HepG2 (cell line): ENCODE results near the gene HIF1AN. TPM values are rescaled to one million over a fixed set of nuclear protein-coding genes. Genes with fewer than 3 reads are reported as not detected.

Experiments used
- ELF1 ChIP-seq: sonication (generic); formaldehyde crosslinking; IDR thresholded peaks from 2 replicates; pipeline ENCODE4 v1.4.0; 2020; ENCODE audit warnings: missing genetic modification reagents
- HNRNPH1 ChIP-seq: fragments of 200-400 bp; formaldehyde crosslinking; optimal IDR thresholded peaks from 2 replicates; pipeline ENCODE3; 2017; ENCODE audit warnings: mild to moderate bottlenecking, low read depth, low read length
- ONECUT2 ChIP-seq: sonication (generic); formaldehyde crosslinking; IDR thresholded peaks from 2 replicates; pipeline ENCODE4 v1.4.0; 2020; ENCODE audit warnings: missing genetic modification reagents
- SIN3B ChIP-seq: fragments of 150-350 bp; IDR thresholded peaks from 2 replicates; pipeline ENCODE4 v1.6.1; 2014; ENCODE audit warnings: low read length
- SOX13 ChIP-seq, 3 experiments: fragments of 450-650 bp in 1 of 3; sonication (generic) in 1 of 3; formaldehyde crosslinking in 1 of 3; IDR thresholded peaks in 2 of 3; conservative IDR thresholded peaks in 1 of 3; 2 replicates each; pipeline versions ENCODE4 v1.5.0 to v1.6.1; 2016 to 2020; ENCODE audit warnings: antibody characterized with exemption in 1 of 3, mild to moderate bottlenecking in 1 of 3, missing compliant biosample characterization in 1 of 3, missing genetic modification reagents in 1 of 3, moderate library complexity in 1 of 3
- THAP8 ChIP-seq: sonication (generic); formaldehyde crosslinking; IDR thresholded peaks from 2 replicates; pipeline ENCODE4 v1.5.1; 2020; ENCODE audit warnings: missing genetic modification reagents, mild to moderate bottlenecking, borderline replicate concordance
- ZBTB26 ChIP-seq: IDR thresholded peaks from 2 replicates; pipeline ENCODE4 v1.6.1; 2016; ENCODE audit warnings: missing compliant biosample characterization, missing genetic modification reagents, borderline replicate concordance
- ZNF337 ChIP-seq: sonication (generic); formaldehyde crosslinking; IDR thresholded peaks from 2 replicates; pipeline ENCODE4 v1.5.1; 2020; ENCODE audit warnings: missing genetic modification reagents, low read depth, mild to moderate bottlenecking, borderline replicate concordance
- ZNF350 ChIP-seq: sonication (generic); formaldehyde crosslinking; IDR thresholded peaks from 2 replicates; pipeline ENCODE4 v1.4.0; 2020; ENCODE audit warnings: mild to moderate bottlenecking, low read depth, missing genetic modification reagents, borderline replicate concordance
- ZNF557 ChIP-seq: sonication (generic); formaldehyde crosslinking; IDR thresholded peaks from 2 replicates; pipeline ENCODE4 v1.4.0; 2020; ENCODE audit warnings: missing genetic modification reagents
- ZNF672 ChIP-seq: sonication (generic); formaldehyde crosslinking; IDR thresholded peaks from 2 replicates; pipeline ENCODE4 v1.8.1; 2022; ENCODE audit warnings: missing genetic modification reagents
- ZNF773 ChIP-seq: sonication (generic); formaldehyde crosslinking; IDR thresholded peaks from 2 replicates; pipeline ENCODE4 v1.4.0; 2020; ENCODE audit warnings: missing genetic modification reagents, borderline replicate concordance
- ZZZ3 ChIP-seq: sonication (generic); formaldehyde crosslinking; IDR thresholded peaks from 2 replicates; pipeline ENCODE4 v1.4.0; 2020; ENCODE audit warnings: missing genetic modification reagents, mild to moderate bottlenecking, borderline replicate concordance
- polyA plus RNA-seq, 8 experiments: library from polyadenylated mRNA; depleted of rRNA in 3 of 8; stranded (reverse) in 7 of 8; unstranded in 1 of 8; fragments of >200 nt; fragmentation: Illumina TruSeq in 4 of 8; extraction: Trizol in 4 of 8; gene quantifications; 2 replicates each; pipeline versions ENCODE4 v1.2.1 to v1.2.3, GENCODE V29; 2011 to 2016; ENCODE audit warnings: low read depth in 4 of 8, missing spikeins in 1 of 8, mixed read lengths in 1 of 8; ENCODE audit not compliant: insufficient read depth in 1 of 8
- total RNA-seq, 5 experiments: library from RNA; depleted of rRNA; stranded (reverse); fragments of >200 nt; fragmentation: Illumina TruSeq; extraction: Trizol; gene quantifications; 2 replicates each; pipeline ENCODE4 v1.2.3, GENCODE V29; 2016; ENCODE audit warnings: low read depth in 1 of 5
- TF ChIP-seq, protein P1 (sequence below): sonication (generic); formaldehyde crosslinking; IDR thresholded peaks from 2 replicates; pipeline ENCODE4 v1.5.0; 2020; ENCODE audit warnings: mild to moderate bottlenecking, missing genetic modification reagents, borderline replicate concordance
- TF ChIP-seq, protein P2 (sequence below): sonication (generic); formaldehyde crosslinking; IDR thresholded peaks from 2 replicates; pipeline ENCODE4 v1.5.0; 2020; ENCODE audit warnings: mild to moderate bottlenecking, missing genetic modification reagents

Gene HIF1AN
- total and polyA plus RNA-seq, 2 of the 13 experiments (the other 11 are each of a cell fraction or from before 2014, with no cell fraction given): 8.6 to 10.7 TPM

- TF ChIP-seq, protein P1, sequence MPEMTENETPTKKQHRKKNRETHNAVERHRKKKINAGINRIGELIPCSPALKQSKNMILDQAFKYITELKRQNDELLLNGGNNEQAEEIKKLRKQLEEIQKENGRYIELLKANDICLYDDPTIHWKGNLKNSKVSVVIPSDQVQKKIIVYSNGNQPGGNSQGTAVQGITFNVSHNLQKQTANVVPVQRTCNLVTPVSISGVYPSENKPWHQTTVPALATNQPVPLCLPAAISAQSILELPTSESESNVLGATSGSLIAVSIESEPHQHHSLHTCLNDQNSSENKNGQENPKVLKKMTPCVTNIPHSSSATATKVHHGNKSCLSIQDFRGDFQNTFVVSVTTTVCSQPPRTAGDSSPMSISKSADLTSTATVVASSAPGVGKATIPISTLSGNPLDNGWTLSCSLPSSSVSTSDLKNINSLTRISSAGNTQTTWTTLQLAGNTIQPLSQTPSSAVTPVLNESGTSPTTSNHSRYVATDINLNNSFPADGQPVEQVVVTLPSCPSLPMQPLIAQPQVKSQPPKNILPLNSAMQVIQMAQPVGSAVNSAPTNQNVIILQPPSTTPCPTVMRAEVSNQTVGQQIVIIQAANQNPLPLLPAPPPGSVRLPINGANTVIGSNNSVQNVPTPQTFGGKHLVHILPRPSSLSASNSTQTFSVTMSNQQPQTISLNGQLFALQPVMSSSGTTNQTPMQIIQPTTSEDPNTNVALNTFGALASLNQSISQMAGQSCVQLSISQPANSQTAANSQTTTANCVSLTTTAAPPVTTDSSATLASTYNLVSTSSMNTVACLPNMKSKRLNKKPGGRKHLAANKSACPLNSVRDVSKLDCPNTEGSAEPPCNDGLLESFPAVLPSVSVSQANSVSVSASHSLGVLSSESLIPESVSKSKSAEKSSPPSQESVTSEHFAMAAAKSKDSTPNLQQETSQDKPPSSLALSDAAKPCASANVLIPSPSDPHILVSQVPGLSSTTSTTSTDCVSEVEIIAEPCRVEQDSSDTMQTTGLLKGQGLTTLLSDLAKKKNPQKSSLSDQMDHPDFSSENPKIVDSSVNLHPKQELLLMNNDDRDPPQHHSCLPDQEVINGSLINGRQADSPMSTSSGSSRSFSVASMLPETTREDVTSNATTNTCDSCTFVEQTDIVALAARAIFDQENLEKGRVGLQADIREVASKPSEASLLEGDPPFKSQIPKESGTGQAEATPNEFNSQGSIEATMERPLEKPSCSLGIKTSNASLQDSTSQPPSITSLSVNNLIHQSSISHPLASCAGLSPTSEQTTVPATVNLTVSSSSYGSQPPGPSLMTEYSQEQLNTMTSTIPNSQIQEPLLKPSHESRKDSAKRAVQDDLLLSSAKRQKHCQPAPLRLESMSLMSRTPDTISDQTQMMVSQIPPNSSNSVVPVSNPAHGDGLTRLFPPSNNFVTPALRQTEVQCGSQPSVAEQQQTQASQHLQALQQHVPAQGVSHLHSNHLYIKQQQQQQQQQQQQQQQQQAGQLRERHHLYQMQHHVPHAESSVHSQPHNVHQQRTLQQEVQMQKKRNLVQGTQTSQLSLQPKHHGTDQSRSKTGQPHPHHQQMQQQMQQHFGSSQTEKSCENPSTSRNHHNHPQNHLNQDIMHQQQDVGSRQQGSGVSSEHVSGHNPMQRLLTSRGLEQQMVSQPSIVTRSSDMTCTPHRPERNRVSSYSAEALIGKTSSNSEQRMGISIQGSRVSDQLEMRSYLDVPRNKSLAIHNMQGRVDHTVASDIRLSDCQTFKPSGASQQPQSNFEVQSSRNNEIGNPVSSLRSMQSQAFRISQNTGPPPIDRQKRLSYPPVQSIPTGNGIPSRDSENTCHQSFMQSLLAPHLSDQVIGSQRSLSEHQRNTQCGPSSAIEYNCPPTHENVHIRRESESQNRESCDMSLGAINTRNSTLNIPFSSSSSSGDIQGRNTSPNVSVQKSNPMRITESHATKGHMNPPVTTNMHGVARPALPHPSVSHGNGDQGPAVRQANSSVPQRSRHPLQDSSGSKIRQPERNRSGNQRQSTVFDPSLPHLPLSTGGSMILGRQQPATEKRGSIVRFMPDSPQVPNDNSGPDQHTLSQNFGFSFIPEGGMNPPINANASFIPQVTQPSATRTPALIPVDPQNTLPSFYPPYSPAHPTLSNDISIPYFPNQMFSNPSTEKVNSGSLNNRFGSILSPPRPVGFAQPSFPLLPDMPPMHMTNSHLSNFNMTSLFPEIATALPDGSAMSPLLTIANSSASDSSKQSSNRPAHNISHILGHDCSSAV (CRISPR knock-in tag): no peak
- TF ChIP-seq, protein P2, sequence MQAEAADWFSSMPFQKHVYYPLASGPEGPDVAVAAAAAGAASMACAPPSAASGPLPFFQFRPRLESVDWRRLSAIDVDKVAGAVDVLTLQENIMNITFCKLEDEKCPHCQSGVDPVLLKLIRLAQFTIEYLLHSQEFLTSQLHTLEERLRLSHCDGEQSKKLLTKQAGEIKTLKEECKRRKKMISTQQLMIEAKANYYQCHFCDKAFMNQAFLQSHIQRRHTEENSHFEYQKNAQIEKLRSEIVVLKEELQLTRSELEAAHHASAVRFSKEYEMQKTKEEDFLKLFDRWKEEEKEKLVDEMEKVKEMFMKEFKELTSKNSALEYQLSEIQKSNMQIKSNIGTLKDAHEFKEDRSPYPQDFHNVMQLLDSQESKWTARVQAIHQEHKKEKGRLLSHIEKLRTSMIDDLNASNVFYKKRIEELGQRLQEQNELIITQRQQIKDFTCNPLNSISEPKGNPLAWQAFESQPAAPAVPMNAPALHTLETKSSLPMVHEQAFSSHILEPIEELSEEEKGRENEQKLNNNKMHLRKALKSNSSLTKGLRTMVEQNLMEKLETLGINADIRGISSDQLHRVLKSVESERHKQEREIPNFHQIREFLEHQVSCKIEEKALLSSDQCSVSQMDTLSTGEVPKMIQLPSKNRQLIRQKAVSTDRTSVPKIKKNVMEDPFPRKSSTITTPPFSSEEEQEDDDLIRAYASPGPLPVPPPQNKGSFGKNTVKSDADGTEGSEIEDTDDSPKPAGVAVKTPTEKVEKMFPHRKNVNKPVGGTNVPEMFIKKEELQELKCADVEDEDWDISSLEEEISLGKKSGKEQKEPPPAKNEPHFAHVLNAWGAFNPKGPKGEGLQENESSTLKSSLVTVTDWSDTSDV: peak; percentile 81; the same call in 1 of the 2 replicates
- TF ChIP-seq ZNF350 (CRISPR knock-in tag): peak; percentile 67
- TF ChIP-seq HNRNPH1: no peak
- TF ChIP-seq ZNF557 (CRISPR knock-in tag): no peak
- TF ChIP-seq ONECUT2: no peak
- no peak for TF ChIP-seq THAP8
- no peak; the same call in 1 of the 2 replicates for TF ChIP-seq ZZZ3
- no peak for TF ChIP-seq ZNF773 (CRISPR knock-in tag)
- no peak for TF ChIP-seq ZNF337
- TF ChIP-seq SIN3B: no peak
- no peak for TF ChIP-seq ZNF672 (CRISPR knock-in tag)
- TF ChIP-seq ZBTB26 (CRISPR knock-in tag): no peak
- TF ChIP-seq ELF1: no peak
- TF ChIP-seq SOX13 (IDR thresholded peaks at IDR 0.05): no peak
- no peak for TF ChIP-seq SOX13 (CRISPR knock-in tag; conservative IDR thresholded peaks at IDR 0.05 in 1 of 2, IDR thresholded peaks at IDR 0.05 in 1 of 2)
Measured at GRCh38 chr10:100529475-100530298, 6.1 kb upstream of the HIF1AN start, which contains the start of gene NDUFB8 (continued).
